ENCODE data around the gene NDUFB4.

DNA sequence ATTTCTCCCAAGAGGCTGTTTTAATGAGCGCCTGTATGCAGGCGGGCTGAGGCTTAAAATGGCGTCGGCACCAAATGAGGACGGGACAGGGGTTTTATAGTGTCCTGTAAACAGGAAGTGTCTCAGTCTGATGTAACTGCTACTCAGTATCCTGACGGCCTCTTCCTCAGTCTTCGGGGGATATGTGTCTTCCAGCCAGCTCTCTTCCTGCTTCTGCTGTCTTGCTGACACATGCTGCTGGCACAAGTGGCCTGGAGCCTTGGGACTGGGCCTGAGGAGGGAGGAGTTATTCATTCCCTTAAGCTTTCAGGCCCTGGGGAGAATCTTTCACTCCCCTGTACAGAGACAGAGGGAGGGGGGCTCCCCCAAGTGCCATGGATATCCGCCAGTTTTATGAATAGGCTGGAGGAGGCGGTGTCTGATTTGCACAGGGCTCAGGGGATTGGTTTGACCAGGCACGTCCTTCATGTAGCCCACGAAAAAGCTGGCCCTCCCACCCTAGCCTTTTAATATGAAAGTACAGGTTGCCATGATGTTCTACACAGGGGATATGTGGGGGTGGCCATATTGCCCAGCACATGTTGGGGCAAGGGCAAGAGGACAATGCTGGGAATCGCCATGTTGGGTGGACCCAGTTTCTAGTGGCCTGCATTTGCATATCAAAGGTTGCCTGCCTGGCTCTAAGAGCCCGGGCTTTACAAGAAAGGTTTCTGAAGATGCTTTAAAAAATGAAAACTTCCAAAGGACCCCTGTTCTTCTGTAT, 19.9 kb downstream of the NDUFB4 start:
- TF ChIP-seq CREB1 (IDR thresholded peaks at IDR 0.05; ENCODE audit: low read depth) (no peak), NFIC (IDR thresholded peaks at IDR 0.05) (no peak), EP300 (IDR thresholded peaks at IDR 0.05; ENCODE audit: borderline replicate concordance) (no peak), YY1 (IDR thresholded peaks at IDR 0.05; ENCODE audit: low read depth) (no peak), RAD21 (IDR thresholded peaks at IDR 0.05; ENCODE audit: low read depth) (no peak), CEBPB (IDR thresholded peaks at IDR 0.05) (no peak), EGR1 (IDR thresholded peaks at IDR 0.05) (no peak), FOXM1 (IDR thresholded peaks at IDR 0.05; ENCODE audit: borderline replicate concordance, low read depth) (no peak), ZBTB7A (IDR thresholded peaks at IDR 0.05; ENCODE audit: low read depth) (no peak)
- TF ChIP-seq, protein P1, sequence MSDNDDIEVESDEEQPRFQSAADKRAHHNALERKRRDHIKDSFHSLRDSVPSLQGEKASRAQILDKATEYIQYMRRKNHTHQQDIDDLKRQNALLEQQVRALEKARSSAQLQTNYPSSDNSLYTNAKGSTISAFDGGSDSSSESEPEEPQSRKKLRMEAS (IDR thresholded peaks at IDR 0.05) = no peak
- TF ChIP-seq, protein P2, sequence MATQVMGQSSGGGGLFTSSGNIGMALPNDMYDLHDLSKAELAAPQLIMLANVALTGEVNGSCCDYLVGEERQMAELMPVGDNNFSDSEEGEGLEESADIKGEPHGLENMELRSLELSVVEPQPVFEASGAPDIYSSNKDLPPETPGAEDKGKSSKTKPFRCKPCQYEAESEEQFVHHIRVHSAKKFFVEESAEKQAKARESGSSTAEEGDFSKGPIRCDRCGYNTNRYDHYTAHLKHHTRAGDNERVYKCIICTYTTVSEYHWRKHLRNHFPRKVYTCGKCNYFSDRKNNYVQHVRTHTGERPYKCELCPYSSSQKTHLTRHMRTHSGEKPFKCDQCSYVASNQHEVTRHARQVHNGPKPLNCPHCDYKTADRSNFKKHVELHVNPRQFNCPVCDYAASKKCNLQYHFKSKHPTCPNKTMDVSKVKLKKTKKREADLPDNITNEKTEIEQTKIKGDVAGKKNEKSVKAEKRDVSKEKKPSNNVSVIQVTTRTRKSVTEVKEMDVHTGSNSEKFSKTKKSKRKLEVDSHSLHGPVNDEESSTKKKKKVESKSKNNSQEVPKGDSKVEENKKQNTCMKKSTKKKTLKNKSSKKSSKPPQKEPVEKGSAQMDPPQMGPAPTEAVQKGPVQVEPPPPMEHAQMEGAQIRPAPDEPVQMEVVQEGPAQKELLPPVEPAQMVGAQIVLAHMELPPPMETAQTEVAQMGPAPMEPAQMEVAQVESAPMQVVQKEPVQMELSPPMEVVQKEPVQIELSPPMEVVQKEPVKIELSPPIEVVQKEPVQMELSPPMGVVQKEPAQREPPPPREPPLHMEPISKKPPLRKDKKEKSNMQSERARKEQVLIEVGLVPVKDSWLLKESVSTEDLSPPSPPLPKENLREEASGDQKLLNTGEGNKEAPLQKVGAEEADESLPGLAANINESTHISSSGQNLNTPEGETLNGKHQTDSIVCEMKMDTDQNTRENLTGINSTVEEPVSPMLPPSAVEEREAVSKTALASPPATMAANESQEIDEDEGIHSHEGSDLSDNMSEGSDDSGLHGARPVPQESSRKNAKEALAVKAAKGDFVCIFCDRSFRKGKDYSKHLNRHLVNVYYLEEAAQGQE (IDR thresholded peaks at IDR 0.05; ENCODE audit: low read depth) = no peak
